ENCODE results near the gene TCF23. TPM values are rescaled to one million over a fixed set of nuclear protein-coding genes. Genes with fewer than 3 reads are reported as not detected.

The TCF23 gene
- total RNA-seq, 1 experiment from 2014 or later = 0.13 TPM

DNA sequence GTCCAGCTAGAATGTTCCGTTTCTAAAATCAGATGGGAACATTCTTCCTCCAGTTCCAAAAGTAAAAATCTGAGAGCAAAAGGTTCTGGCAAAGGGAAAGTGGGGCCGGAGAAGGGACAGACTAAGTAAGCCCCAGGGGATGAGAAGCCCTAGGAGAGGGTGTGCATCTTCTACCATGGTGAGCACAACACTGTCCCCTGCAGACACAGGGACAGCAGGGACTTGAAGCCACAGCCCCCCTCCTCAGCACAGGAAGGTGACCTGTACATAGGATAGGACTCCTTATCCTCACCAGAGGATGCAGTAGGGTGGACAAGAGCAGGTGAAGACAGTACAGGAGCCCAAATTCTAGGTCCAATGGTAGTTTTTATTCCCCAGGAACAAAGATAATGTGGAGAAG is 50.4 kb downstream of the TCF23 start (continued):
- TF ChIP-seq, protein P1, sequence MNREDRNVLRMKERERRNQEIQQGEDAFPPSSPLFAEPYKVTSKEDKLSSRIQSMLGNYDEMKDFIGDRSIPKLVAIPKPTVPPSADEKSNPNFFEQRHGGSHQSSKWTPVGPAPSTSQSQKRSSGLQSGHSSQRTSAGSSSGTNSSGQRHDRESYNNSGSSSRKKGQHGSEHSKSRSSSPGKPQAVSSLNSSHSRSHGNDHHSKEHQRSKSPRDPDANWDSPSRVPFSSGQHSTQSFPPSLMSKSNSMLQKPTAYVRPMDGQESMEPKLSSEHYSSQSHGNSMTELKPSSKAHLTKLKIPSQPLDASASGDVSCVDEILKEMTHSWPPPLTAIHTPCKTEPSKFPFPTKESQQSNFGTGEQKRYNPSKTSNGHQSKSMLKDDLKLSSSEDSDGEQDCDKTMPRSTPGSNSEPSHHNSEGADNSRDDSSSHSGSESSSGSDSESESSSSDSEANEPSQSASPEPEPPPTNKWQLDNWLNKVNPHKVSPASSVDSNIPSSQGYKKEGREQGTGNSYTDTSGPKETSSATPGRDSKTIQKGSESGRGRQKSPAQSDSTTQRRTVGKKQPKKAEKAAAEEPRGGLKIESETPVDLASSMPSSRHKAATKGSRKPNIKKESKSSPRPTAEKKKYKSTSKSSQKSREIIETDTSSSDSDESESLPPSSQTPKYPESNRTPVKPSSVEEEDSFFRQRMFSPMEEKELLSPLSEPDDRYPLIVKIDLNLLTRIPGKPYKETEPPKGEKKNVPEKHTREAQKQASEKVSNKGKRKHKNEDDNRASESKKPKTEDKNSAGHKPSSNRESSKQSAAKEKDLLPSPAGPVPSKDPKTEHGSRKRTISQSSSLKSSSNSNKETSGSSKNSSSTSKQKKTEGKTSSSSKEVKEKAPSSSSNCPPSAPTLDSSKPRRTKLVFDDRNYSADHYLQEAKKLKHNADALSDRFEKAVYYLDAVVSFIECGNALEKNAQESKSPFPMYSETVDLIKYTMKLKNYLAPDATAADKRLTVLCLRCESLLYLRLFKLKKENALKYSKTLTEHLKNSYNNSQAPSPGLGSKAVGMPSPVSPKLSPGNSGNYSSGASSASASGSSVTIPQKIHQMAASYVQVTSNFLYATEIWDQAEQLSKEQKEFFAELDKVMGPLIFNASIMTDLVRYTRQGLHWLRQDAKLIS (CRISPR knock-in tag; IDR thresholded peaks at IDR 0.05; ENCODE audit: borderline replicate concordance) = no peak
- TF ChIP-seq, protein P2, sequence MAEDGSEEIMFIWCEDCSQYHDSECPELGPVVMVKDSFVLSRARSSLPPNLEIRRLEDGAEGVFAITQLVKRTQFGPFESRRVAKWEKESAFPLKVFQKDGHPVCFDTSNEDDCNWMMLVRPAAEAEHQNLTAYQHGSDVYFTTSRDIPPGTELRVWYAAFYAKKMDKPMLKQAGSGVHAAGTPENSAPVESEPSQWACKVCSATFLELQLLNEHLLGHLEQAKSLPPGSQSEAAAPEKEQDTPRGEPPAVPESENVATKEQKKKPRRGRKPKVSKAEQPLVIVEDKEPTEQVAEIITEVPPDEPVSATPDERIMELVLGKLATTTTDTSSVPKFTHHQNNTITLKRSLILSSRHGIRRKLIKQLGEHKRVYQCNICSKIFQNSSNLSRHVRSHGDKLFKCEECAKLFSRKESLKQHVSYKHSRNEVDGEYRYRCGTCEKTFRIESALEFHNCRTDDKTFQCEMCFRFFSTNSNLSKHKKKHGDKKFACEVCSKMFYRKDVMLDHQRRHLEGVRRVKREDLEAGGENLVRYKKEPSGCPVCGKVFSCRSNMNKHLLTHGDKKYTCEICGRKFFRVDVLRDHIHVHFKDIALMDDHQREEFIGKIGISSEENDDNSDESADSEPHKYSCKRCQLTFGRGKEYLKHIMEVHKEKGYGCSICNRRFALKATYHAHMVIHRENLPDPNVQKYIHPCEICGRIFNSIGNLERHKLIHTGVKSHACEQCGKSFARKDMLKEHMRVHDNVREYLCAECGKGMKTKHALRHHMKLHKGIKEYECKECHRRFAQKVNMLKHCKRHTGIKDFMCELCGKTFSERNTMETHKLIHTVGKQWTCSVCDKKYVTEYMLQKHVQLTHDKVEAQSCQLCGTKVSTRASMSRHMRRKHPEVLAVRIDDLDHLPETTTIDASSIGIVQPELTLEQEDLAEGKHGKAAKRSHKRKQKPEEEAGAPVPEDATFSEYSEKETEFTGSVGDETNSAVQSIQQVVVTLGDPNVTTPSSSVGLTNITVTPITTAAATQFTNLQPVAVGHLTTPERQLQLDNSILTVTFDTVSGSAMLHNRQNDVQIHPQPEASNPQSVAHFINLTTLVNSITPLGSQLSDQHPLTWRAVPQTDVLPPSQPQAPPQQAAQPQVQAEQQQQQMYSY (CRISPR knock-in tag; IDR thresholded peaks at IDR 0.05) = no peak
- TF ChIP-seq, protein P3, sequence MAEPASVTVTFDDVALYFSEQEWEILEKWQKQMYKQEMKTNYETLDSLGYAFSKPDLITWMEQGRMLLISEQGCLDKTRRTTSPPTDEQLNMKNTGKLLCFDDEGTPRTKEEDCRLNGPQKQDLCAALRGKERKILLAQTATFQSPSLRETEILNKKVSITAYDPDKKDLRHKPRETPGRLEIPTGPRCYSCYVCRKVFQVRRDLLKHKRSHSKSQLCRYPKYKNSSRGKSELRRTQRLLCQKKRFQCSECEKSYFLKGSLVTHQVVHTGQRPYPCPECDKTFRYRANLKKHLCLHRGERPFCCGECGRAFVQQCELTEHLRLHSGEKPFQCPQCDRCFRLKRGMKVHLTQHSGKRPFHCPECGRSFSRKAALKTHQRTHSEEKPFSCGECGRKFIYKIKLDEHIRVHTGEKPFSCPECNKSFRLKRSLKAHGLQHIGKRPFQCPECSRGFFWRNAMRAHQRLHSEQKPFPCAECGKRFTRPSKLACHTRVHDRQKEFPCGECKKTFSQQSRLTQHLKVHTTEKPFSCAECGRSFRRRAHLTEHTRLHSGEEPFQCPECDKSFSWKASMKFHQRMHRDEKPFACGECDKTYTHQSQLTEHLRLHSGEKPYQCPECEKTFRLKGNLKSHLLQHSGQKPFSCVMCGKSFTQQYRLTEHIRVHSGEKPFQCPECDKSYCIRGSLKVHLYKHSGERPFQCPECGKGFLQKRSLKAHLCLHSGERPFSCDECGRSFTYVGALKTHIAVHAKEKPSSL (CRISPR knock-in tag; conservative IDR thresholded peaks at IDR 0.05) = no peak
- TF ChIP-seq TEAD4 (CRISPR knock-in tag; IDR thresholded peaks at IDR 0.05) = no peak
- TF ChIP-seq OVOL2 (CRISPR knock-in tag; IDR thresholded peaks at IDR 0.05; ENCODE audit: borderline replicate concordance) = no peak
- TF ChIP-seq ZNF121 (CRISPR knock-in tag; IDR thresholded peaks at IDR 0.05) = no peak
- TF ChIP-seq, protein P4, sequence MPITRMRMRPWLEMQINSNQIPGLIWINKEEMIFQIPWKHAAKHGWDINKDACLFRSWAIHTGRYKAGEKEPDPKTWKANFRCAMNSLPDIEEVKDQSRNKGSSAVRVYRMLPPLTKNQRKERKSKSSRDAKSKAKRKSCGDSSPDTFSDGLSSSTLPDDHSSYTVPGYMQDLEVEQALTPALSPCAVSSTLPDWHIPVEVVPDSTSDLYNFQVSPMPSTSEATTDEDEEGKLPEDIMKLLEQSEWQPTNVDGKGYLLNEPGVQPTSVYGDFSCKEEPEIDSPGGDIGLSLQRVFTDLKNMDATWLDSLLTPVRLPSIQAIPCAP (CRISPR knock-in tag; IDR thresholded peaks at IDR 0.05) = no peak
- TF ChIP-seq, protein P5, sequence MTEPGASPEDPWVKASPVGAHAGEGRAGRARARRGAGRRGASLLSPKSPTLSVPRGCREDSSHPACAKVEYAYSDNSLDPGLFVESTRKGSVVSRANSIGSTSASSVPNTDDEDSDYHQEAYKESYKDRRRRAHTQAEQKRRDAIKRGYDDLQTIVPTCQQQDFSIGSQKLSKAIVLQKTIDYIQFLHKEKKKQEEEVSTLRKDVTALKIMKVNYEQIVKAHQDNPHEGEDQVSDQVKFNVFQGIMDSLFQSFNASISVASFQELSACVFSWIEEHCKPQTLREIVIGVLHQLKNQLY (CRISPR knock-in tag; IDR thresholded peaks at IDR 0.05) = no peak

DNA sequence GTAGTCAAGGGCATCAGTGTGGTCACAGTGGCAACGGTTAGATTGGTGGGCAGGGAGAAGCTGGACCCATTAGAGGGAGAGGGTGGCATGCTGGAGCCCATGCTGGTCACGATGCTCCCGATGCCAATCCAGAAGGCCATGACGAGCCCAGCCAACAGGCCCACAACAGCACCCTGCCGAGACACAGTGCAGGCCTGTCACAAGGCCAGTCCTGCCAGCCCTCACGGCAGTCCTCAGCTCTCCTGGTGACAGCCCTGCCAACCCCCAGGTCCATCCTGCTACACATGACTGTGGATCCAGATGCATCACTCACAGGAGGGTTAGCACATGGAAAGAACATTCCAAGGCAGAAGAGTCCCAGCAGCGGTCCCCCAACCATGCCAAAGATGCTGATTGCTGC is 52.9 kb downstream of the TCF23 start:
- ChIA-PET POLR2A (no interaction called here), CTCF (no interaction called here)
- Mint-ChIP-seq H3K9me3 (no peaks in the 10 kb centered on the region), H3K4me3 (no peak overlapping the region), H3K4me1 (no peaks in the 10 kb centered on the region), H3K27ac (no peak overlapping the region; the same call in 1 of the 2 replicates), H3K27me3 (ENCODE audit: low read depth) (no peaks in the 10 kb centered on the region), H3K36me3 (peaks cover 53% of the 10 kb centered on the region)
- no peak for ATAC-seq
- no peak for DNase-seq (ENCODE audit: low spot score)
- TF ChIP-seq RELA (CRISPR knock-in tag; IDR thresholded peaks at IDR 0.05; ENCODE audit: borderline replicate concordance) (no peak), SOX15 (CRISPR knock-in tag; IDR thresholded peaks at IDR 0.05) (no peak), ZNF232 (CRISPR knock-in tag; IDR thresholded peaks at IDR 0.05) (no peak), JAZF1 (CRISPR knock-in tag; IDR thresholded peaks at IDR 0.05) (no peak), CREB1 (CRISPR knock-in tag; IDR thresholded peaks at IDR 0.05) (no peak), NFYB (CRISPR knock-in tag; conservative IDR thresholded peaks at IDR 0.05; ENCODE audit: low read depth) (no peak), MXD4 (CRISPR knock-in tag; IDR thresholded peaks at IDR 0.05; ENCODE audit: borderline replicate concordance) (no peak), ZNF671 (CRISPR knock-in tag; IDR thresholded peaks at IDR 0.05) (no peak), RORB (CRISPR knock-in tag; IDR thresholded peaks at IDR 0.05) (no peak), CBFB (CRISPR knock-in tag; IDR thresholded peaks at IDR 0.05; ENCODE audit: low read depth) (no peak), SMAD3 (CRISPR knock-in tag; IDR thresholded peaks at IDR 0.05; ENCODE audit: borderline replicate concordance) (no peak)
- TF ChIP-seq, protein P6, sequence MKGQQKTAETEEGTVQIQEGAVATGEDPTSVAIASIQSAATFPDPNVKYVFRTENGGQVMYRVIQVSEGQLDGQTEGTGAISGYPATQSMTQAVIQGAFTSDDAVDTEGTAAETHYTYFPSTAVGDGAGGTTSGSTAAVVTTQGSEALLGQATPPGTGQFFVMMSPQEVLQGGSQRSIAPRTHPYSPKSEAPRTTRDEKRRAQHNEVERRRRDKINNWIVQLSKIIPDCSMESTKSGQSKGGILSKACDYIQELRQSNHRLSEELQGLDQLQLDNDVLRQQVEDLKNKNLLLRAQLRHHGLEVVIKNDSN (CRISPR knock-in tag; IDR thresholded peaks at IDR 0.05) = no peak
- TF ChIP-seq, protein P7, sequence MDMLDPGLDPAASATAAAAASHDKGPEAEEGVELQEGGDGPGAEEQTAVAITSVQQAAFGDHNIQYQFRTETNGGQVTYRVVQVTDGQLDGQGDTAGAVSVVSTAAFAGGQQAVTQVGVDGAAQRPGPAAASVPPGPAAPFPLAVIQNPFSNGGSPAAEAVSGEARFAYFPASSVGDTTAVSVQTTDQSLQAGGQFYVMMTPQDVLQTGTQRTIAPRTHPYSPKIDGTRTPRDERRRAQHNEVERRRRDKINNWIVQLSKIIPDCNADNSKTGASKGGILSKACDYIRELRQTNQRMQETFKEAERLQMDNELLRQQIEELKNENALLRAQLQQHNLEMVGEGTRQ (CRISPR knock-in tag; IDR thresholded peaks at IDR 0.05) = no peak
- TF ChIP-seq, protein P8, sequence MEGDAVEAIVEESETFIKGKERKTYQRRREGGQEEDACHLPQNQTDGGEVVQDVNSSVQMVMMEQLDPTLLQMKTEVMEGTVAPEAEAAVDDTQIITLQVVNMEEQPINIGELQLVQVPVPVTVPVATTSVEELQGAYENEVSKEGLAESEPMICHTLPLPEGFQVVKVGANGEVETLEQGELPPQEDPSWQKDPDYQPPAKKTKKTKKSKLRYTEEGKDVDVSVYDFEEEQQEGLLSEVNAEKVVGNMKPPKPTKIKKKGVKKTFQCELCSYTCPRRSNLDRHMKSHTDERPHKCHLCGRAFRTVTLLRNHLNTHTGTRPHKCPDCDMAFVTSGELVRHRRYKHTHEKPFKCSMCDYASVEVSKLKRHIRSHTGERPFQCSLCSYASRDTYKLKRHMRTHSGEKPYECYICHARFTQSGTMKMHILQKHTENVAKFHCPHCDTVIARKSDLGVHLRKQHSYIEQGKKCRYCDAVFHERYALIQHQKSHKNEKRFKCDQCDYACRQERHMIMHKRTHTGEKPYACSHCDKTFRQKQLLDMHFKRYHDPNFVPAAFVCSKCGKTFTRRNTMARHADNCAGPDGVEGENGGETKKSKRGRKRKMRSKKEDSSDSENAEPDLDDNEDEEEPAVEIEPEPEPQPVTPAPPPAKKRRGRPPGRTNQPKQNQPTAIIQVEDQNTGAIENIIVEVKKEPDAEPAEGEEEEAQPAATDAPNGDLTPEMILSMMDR (IDR thresholded peaks at IDR 0.05) = no peak
